Measurements from ENCODE around the gene TFPI. TPM values are rescaled to one million over a fixed set of nuclear protein-coding genes. Genes with fewer than 3 reads are reported as not detected.
A peak's percentile ranks its signal among the peaks of the same experiment; 100 is the strongest.

TFPI gene
- total RNA-seq, 1 experiment from 2014 or later: 129 TPM

- ATAC-seq (no peak), DNase-seq (ENCODE audit: low read depth, low spot score) (no peak)
- ChIA-PET CTCF (no interaction called here), POLR2A (interaction anchor here (0.6 kb wide), 1 partner anchor 8 kb away, joined by 3 read pairs; no protein-coding TSS in a partner anchor)
- TF ChIP-seq POLR2AphosphoS5 (IDR thresholded peaks at IDR 0.05; ENCODE audit: low read depth, low read length) (no peak), SIN3A (IDR thresholded peaks at IDR 0.05; ENCODE audit: borderline replicate concordance, insufficient read depth, low read depth, low read length) (no peak), TCF7L2 (IDR thresholded peaks at IDR 0.05; ENCODE audit: low read depth, low read length) (no peak), REST (IDR thresholded peaks at IDR 0.05; ENCODE audit: insufficient read depth in 1 of 2, low read depth in 2 of 2, low read length in 1 of 2) (no peak)
- TF ChIP-seq, protein P1, sequence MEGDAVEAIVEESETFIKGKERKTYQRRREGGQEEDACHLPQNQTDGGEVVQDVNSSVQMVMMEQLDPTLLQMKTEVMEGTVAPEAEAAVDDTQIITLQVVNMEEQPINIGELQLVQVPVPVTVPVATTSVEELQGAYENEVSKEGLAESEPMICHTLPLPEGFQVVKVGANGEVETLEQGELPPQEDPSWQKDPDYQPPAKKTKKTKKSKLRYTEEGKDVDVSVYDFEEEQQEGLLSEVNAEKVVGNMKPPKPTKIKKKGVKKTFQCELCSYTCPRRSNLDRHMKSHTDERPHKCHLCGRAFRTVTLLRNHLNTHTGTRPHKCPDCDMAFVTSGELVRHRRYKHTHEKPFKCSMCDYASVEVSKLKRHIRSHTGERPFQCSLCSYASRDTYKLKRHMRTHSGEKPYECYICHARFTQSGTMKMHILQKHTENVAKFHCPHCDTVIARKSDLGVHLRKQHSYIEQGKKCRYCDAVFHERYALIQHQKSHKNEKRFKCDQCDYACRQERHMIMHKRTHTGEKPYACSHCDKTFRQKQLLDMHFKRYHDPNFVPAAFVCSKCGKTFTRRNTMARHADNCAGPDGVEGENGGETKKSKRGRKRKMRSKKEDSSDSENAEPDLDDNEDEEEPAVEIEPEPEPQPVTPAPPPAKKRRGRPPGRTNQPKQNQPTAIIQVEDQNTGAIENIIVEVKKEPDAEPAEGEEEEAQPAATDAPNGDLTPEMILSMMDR (IDR thresholded peaks at IDR 0.05): no peak
- intact Hi-C loops (cut with micrococcal nuclease; ENCODE audit: unreplicated experiment) (no loop called here), in situ Hi-C loops (cut with HindIII; ENCODE audit: low pct_unique_long_range_greater_than_20kb, low sequenced_read_pairs) (no loop called here)
- Histone ChIP-seq H3K4me3 (ENCODE audit: low read depth in 2 of 2, low read length in 2 of 2) (no peak overlapping the region), H3K27ac (ENCODE audit: low read length) (peak overlapping the region; percentile 91), H3K4me1 (ENCODE audit: control insufficient read depth, insufficient read depth, low read length) (peaks cover 30% of the 10 kb centered on the region), H3K36me3 (ENCODE audit: control insufficient read depth, insufficient read depth, low read length) (peaks cover 8% of the 10 kb centered on the region; the same call in 1 of the 2 replicates), H3K9me3 (ENCODE audit: control insufficient read depth, insufficient read depth, low read depth, low read length) (no peaks in the 10 kb centered on the region), H3K27me3 (ENCODE audit: control insufficient read depth, insufficient read depth, low read length) (no peaks in the 10 kb centered on the region)
- BruUV-seq (replicated peaks): no TSS peak
Measured at GRCh38 chr2:187526792-187527191, 27.4 kb downstream of the TFPI start.

DNA sequence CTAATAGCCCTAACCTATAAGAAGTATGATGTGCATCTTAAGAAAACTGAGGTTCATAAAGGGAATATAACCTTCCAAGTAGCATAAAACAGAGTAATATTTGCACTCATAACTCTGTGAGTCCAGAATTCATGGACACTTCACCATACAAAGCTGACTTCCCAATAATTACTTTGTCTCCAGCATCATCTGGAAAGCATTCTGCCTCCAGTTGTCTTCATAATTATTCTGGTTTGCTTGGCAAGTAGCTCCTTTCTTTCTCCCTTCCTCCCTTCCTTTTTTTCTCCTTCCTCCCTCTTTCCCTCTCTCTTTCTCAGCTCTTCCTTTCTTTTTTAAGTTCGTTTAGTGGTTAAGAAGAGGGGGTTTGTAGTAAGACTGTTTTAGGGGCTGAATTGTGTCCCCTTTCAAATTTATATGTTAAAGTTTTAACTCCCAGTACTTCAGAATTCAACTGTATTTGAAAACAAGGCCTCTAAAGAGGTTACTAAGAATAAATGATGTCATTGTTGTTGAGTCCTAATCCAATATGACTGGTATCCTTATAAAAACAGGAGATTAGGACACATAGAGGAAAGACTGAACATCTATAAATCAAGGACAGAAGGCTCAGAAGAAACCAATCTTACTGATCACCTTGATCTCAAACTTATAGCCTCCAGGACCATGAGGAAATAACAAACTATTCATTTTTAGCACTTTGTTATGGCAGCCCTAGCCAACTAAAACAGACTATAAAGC, 28.9 kb downstream of the TFPI start:
- TF ChIP-seq SIN3A (IDR thresholded peaks at IDR 0.05; ENCODE audit: borderline replicate concordance, insufficient read depth, low read depth, low read length) (no peak), TCF7L2 (IDR thresholded peaks at IDR 0.05; ENCODE audit: low read depth, low read length) (no peak), POLR2AphosphoS5 (IDR thresholded peaks at IDR 0.05; ENCODE audit: low read depth, low read length) (no peak), REST (IDR thresholded peaks at IDR 0.05; ENCODE audit: insufficient read depth in 1 of 2, low read depth in 2 of 2, low read length in 1 of 2) (no peak)
- TF ChIP-seq, protein P1 (IDR thresholded peaks at IDR 0.05): no peak
- Histone ChIP-seq H3K4me3 (ENCODE audit: low read depth in 2 of 2, low read length in 2 of 2) (no peak overlapping the region), H3K27me3 (ENCODE audit: control insufficient read depth, insufficient read depth, low read length) (no peaks in the 10 kb centered on the region), H3K4me1 (ENCODE audit: control insufficient read depth, insufficient read depth, low read length) (peaks cover 23% of the 10 kb centered on the region), H3K27ac (ENCODE audit: low read length) (peak overlapping the region; percentile 72), H3K36me3 (ENCODE audit: control insufficient read depth, insufficient read depth, low read length) (peaks cover 8% of the 10 kb centered on the region; the same call in 1 of the 2 replicates), H3K9me3 (ENCODE audit: control insufficient read depth, insufficient read depth, low read depth, low read length) (no peaks in the 10 kb centered on the region)
- ChIA-PET CTCF (no interaction called here), POLR2A (interaction anchor here (0.6 kb wide), 1 partner anchor 646 kb away, joined by 3 read pairs; no protein-coding TSS in a partner anchor)
- in situ Hi-C loops (cut with HindIII; ENCODE audit: low pct_unique_long_range_greater_than_20kb, low sequenced_read_pairs): no loop called here
- no peak for ATAC-seq
- no TSS peak for BruUV-seq (replicated peaks)
- DNase-seq (ENCODE audit: low read depth, low spot score): no peak
- intact Hi-C loops (cut with micrococcal nuclease; ENCODE audit: unreplicated experiment): no loop called here

All from Panc1 (cell line).